K562 (cell line): ENCODE measurements around the gene GLRX3. TPM values are rescaled to one million over a fixed set of nuclear protein-coding genes. Genes with fewer than 3 reads are reported as not detected.

Experiments used
- ATAC-seq: fragments of 200-7000 bp; cut with Tn5 transposase; 3 replicates; pipeline ENCODE4 v1.9.1; 2020; ENCODE audit warnings: moderate library complexity
- BruUV-seq: library from RNA; stranded (reverse); fragments of 400-500 nt; replicated peaks from 2 replicates; lab custom pipeline; 2021; lab: Mats Ljungman, UMichigan
- CTCF ChIA-PET: fragments of 300-600 bp; formaldehyde crosslinking; extraction: SDS; loops from one replicate; lab custom pipeline; 2021; ENCODE audit warnings: low intra/inter-chr PET ratio; lab: Yijun Ruan, JAX
- POLR2A ChIA-PET: fragments of 300-600, 350-650 bp; sonication (Branson Sonifier 250); formaldehyde crosslinking; extraction: SDS; loops from one replicate; lab custom pipeline; 2021; ENCODE audit warnings: antibody characterized with exemption, inconsistent platforms; lab: Yijun Ruan, JAX
- DNase-seq, 4 experiments: peaks; one replicate each; pipeline versions ENCODE4 v3.0.0 to v3.0.0-alpha.2; 2011 to 2018; ENCODE audit warnings: low spot score in 3 of 4, mixed read lengths in 3 of 4; ENCODE audit errors: extremely low read depth in 1 of 4
- FAIRE-seq: peaks from 2 replicates; lab custom pipeline; 2011; peaks lifted over from hg19 to GRCh38; lab: Jason Lieb, UNC
- H2AFZ ChIP-seq: 2 replicates; pipeline ENCODE4 v1.6.0; 2011; ENCODE audit warnings: low read depth, low read length, control low read depth, inconsistent platforms
- H3K27ac ChIP-seq: fragments of 200-600 bp; 3 replicates; pipeline ENCODE4 v1.8.0; 2011; ENCODE audit warnings: low read depth, mild to moderate bottlenecking, control low read depth, inconsistent platforms, low read length, moderate library complexity, mixed read lengths; ENCODE audit errors: extremely low read depth
- H3K27me3 ChIP-seq, 2 experiments: fragments of 300-600 bp in 1 of 2; 2 replicates in 1 of 2; 3 replicates in 1 of 2; pipeline versions ENCODE4 v1.6.0 to v1.8.0; 2011; ENCODE audit warnings: inconsistent platforms in 2 of 2, low read length in 2 of 2, mild to moderate bottlenecking in 1 of 2, mixed read lengths in 1 of 2, moderate library complexity in 1 of 2; ENCODE audit not compliant: control insufficient read depth in 2 of 2, insufficient read depth in 2 of 2
- H3K36me3 ChIP-seq: fragments of 300-600 bp; 3 replicates; pipeline ENCODE4 v1.8.0; 2011; ENCODE audit warnings: mild to moderate bottlenecking, low read length, inconsistent platforms; ENCODE audit not compliant: control insufficient read depth, insufficient read depth
- H3K4me1 ChIP-seq, 2 experiments: fragments of 200-600 bp in 1 of 2; replicated peaks in 1 of 2; 2 replicates in 1 of 2; 3 replicates in 1 of 2; pipeline versions ENCODE4 v1.5.1 to v1.8.0; 2011; ENCODE audit warnings: inconsistent platforms in 2 of 2, low read length in 2 of 2, mild to moderate bottlenecking in 1 of 2, mixed read lengths in 1 of 2, moderate library complexity in 1 of 2; ENCODE audit not compliant: control insufficient read depth in 2 of 2, insufficient read depth in 2 of 2
- H3K4me2 ChIP-seq: 2 replicates; pipeline ENCODE4 v1.6.1; 2011; ENCODE audit warnings: low read length, control low read depth, inconsistent platforms, mixed read lengths; ENCODE audit not compliant: insufficient read depth
- H3K4me3 ChIP-seq: fragments of 200-600 bp; sonication (generic), shearing (Covaris generic); 2 replicates; pipeline ENCODE4 v1.5.1; 2016; ENCODE audit warnings: control low read depth, inconsistent platforms
- H3K79me2 ChIP-seq: fragments of 200-600 bp; 3 replicates; pipeline ENCODE4 v1.8.0; 2011; ENCODE audit warnings: low read length, inconsistent platforms; ENCODE audit not compliant: control insufficient read depth, insufficient read depth
- H3K9ac ChIP-seq, 2 experiments: 2 replicates each; pipeline versions ENCODE4 v1.6.0 to v1.6.1; 2011; ENCODE audit warnings: low read depth in 2 of 2, low read length in 2 of 2, control low read depth in 1 of 2, inconsistent platforms in 1 of 2, mild to moderate bottlenecking in 1 of 2, mixed read lengths in 1 of 2; ENCODE audit not compliant: insufficient read depth in 1 of 2
- H3K9me1 ChIP-seq: one replicate; pipeline ENCODE4 v1.6.0; 2011; ENCODE audit warnings: inconsistent platforms, mild to moderate bottlenecking, low read length, moderate library complexity; ENCODE audit not compliant: control insufficient read depth, insufficient read depth
- H3K9me3 ChIP-seq: replicated peaks from 2 replicates; pipeline ENCODE4 v1.5.1; 2011; ENCODE audit warnings: low read depth, low read length, inconsistent platforms; ENCODE audit not compliant: control insufficient read depth, insufficient read depth
- H4K20me1 ChIP-seq: replicated peaks from 2 replicates; pipeline ENCODE4 v1.6.1; 2011; ENCODE audit warnings: low read length, inconsistent platforms, mixed read lengths; ENCODE audit not compliant: control insufficient read depth, insufficient read depth
- ASH1L ChIP-seq: fragments of 450-650 bp; IDR thresholded peaks from 2 replicates; pipeline ENCODE4 v1.6.1; 2018; ENCODE audit warnings: borderline replicate concordance, mild to moderate bottlenecking, low read depth; ENCODE audit not compliant: partially characterized antibody
- CCNT2 ChIP-seq: IDR thresholded peaks from 2 replicates; pipeline ENCODE4 v1.6.1; 2011; ENCODE audit warnings: borderline replicate concordance, low read depth, mild to moderate bottlenecking, moderate library complexity, mixed read lengths, low read length; ENCODE audit not compliant: insufficient read length; ENCODE audit errors: extremely low read depth
- ILF3 ChIP-seq: fragments of 450-650 bp; IDR thresholded peaks from 2 replicates; pipeline ENCODE4 v1.6.1; 2018; ENCODE audit warnings: antibody characterized with exemption, mild to moderate bottlenecking, moderate library complexity, borderline replicate concordance
- KDM5B ChIP-seq: fragments of 200-600 bp; sonication (generic); IDR thresholded peaks from 2 replicates; pipeline ENCODE4 v1.6.1; 2012; ENCODE audit warnings: low read depth, mild to moderate bottlenecking, moderate library complexity, low read length, control low read depth, inconsistent platforms; ENCODE audit not compliant: insufficient replicate concordance
- RBM15 ChIP-seq: fragments of 200-400 bp; formaldehyde crosslinking; IDR thresholded peaks from 2 replicates; pipeline ENCODE4 v1.6.1; 2018; ENCODE audit warnings: mild to moderate bottlenecking, low read length, moderate library complexity; ENCODE audit not compliant: insufficient read depth
- RFX7 ChIP-seq: fragments of 250-450 bp; sonication (Bioruptor Pico); IDR thresholded peaks from 2 replicates; pipeline ENCODE4 v1.5.1; 2021; ENCODE audit warnings: mild to moderate bottlenecking
- STAT5B ChIP-seq: fragments of 250-450 bp; sonication (Bioruptor Pico); IDR thresholded peaks from 2 replicates; pipeline ENCODE4 v1.8.0; 2021; ENCODE audit warnings: mild to moderate bottlenecking, inconsistent platforms
- ZBTB8A ChIP-seq: fragments of 450-650 bp; IDR thresholded peaks from 2 replicates; pipeline ENCODE4 v1.6.1; 2018; ENCODE audit warnings: mild to moderate bottlenecking, moderate library complexity; ENCODE audit not compliant: partially characterized antibody
- WGBS: fragments of 100-300 bp; shearing (Covaris generic); methylation state at CpG from one replicate; pipeline ENCODE4 v1.1.6; 2016; ENCODE audit warnings: low coverage, mixed read lengths; ENCODE audit not compliant: insufficient coverage; ENCODE audit errors: missing lambda C conversion rate; 5-methylcytosine and 5-hydroxymethylcytosine counted together
- in situ Hi-C: fragments of 300-500 bp; cut with MboI; formaldehyde crosslinking; loops from 4 replicates; pipeline ENCODE4 v1.15.0; 2018; ENCODE audit warnings: inconsistent platforms, mixed read lengths
- intact Hi-C: fragments of 100-400 bp; cut with micrococcal nuclease; formaldehyde crosslinking; loops from 2 replicates; pipeline ENCODE4 v1.14.2; 2022
- polyA plus RNA-seq, 8 experiments: library from polyadenylated mRNA; depleted of rRNA in 4 of 8; stranded (reverse) in 5 of 8; unstranded in 3 of 8; fragments of >200 nt; fragmentation: Nextera tagmentation in 2 of 8; fragmentation: Illumina TruSeq in 1 of 8; extraction: Ambion mirVana in 2 of 8; extraction: Trizol in 1 of 8; gene quantifications; 2 replicates each; pipeline versions ENCODE4 v1.2.1 to v1.2.3, GENCODE V29; 2011 to 2014; ENCODE audit warnings: inconsistent platforms in 1 of 8, missing spikeins in 1 of 8
- total RNA-seq, 7 experiments: library from RNA; depleted of rRNA in 6 of 7; stranded (reverse); fragments of >200 nt in 6 of 7; fragmentation: Illumina TruSeq in 2 of 7; extraction: Trizol in 2 of 7; gene quantifications; 2 replicates each; pipeline versions ENCODE4 v1.2.1 to v1.2.3, GENCODE V29; 2011 to 2021; ENCODE audit warnings: low replicate concordance in 1 of 7
- TF ChIP-seq, protein P1 (sequence below): fragments of 450-650 bp; IDR thresholded peaks from 2 replicates; pipeline ENCODE4 v1.6.1; 2018; ENCODE audit not compliant: partially characterized antibody
- TF ChIP-seq, protein P2 (sequence below): sonication (generic); formaldehyde crosslinking; IDR thresholded peaks from 2 replicates; pipeline ENCODE4 v1.8.0; 2022; ENCODE audit warnings: mild to moderate bottlenecking, missing genetic modification reagents, borderline replicate concordance
- TF ChIP-seq, protein P3 (sequence below): fragments of 250-450 bp; sonication (Bioruptor Pico); IDR thresholded peaks from 2 replicates; pipeline ENCODE4 v1.8.0; 2022; ENCODE audit warnings: moderate library complexity, mild to moderate bottlenecking, inconsistent platforms

Gene GLRX3
- total and polyA plus RNA-seq, 9 of the 15 experiments (the other 6 are each of a cell fraction or from before 2014, with no cell fraction given) = 115 to 190 (median 169) TPM

DNA sequence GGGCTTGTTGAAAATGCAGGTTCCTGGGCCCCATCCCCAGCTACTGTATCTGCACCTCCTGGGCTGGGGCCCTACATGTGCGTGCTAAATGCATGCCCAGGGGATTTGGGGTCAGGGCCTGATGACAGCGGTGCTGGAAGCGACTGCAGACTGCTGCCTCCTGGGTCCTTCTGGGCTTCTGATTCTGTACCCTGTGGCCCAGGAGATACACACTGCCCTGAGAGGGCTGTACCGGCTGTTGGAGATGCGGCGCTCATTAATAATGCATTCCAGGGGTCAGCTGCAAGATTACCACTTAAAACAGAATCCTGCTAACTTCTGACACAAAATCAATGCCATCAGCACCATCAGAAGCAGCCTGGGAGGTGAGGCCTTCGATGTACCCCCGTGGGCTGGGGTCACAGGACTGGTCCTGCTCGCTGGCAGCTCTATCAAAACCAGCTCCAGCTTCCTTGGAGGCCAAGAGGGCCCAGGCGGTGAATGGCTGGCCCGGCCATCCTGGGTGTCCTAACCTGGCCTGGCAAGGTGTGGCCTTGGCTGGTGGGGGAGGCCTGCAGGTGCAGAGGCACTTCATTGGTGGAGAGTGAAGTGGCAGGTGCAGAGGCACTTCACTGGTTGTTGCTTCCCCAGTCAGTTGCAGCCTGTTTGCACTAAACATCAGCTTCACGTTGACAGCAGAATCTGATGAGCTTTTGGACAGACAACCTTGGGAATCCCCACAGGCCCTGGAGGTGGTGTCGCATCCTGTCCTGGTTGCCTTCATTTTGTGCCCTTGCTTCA lies 79.2 kb downstream of the GLRX3 start (continued):
- TF ChIP-seq ASH1L = no peak
- TF ChIP-seq, protein P1, sequence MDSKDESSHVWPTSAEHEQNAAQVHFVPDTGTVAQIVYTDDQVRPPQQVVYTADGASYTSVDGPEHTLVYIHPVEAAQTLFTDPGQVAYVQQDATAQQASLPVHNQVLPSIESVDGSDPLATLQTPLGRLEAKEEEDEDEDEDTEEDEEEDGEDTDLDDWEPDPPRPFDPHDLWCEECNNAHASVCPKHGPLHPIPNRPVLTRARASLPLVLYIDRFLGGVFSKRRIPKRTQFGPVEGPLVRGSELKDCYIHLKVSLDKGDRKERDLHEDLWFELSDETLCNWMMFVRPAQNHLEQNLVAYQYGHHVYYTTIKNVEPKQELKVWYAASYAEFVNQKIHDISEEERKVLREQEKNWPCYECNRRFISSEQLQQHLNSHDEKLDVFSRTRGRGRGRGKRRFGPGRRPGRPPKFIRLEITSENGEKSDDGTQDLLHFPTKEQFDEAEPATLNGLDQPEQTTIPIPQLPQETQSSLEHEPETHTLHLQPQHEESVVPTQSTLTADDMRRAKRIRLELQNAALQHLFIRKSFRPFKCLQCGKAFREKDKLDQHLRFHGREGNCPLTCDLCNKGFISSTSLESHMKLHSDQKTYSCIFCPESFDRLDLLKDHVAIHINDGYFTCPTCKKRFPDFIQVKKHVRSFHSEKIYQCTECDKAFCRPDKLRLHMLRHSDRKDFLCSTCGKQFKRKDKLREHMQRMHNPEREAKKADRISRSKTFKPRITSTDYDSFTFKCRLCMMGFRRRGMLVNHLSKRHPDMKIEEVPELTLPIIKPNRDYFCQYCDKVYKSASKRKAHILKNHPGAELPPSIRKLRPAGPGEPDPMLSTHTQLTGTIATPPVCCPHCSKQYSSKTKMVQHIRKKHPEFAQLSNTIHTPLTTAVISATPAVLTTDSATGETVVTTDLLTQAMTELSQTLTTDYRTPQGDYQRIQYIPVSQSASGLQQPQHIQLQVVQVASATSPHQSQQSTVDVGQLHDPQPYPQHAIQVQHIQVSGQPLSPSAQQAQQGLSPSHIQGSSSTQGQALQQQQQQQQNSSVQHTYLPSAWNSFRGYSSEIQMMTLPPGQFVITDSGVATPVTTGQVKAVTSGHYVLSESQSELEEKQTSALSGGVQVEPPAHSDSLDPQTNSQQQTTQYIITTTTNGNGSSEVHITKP = no peak
- TF ChIP-seq, all 486 proteins: peak for 0

- Histone ChIP-seq H3K27ac (no peak overlapping the region), H3K9ac (no peak overlapping the region), H3K27me3 (no peaks in the 10 kb centered on the region), H3K4me1 (peaks cover 0 to 11% of the 10 kb centered on the region in 2 experiments; a peak in 2 of 5 replicates), H3K9me3 (no peaks in the 10 kb centered on the region), H3K4me2 (no peak overlapping the region), H4K20me1 (no peaks in the 10 kb centered on the region), H3K79me2 (no peaks in the 10 kb centered on the region), H3K4me3 (no peak overlapping the region), H2AFZ (no peak overlapping the region), H3K36me3 (no peaks in the 10 kb centered on the region), H3K9me1 (no peaks in the 10 kb centered on the region)
- no peak for FAIRE-seq
- no peak for TF ChIP-seq RBM15
- TF ChIP-seq, protein P2, sequence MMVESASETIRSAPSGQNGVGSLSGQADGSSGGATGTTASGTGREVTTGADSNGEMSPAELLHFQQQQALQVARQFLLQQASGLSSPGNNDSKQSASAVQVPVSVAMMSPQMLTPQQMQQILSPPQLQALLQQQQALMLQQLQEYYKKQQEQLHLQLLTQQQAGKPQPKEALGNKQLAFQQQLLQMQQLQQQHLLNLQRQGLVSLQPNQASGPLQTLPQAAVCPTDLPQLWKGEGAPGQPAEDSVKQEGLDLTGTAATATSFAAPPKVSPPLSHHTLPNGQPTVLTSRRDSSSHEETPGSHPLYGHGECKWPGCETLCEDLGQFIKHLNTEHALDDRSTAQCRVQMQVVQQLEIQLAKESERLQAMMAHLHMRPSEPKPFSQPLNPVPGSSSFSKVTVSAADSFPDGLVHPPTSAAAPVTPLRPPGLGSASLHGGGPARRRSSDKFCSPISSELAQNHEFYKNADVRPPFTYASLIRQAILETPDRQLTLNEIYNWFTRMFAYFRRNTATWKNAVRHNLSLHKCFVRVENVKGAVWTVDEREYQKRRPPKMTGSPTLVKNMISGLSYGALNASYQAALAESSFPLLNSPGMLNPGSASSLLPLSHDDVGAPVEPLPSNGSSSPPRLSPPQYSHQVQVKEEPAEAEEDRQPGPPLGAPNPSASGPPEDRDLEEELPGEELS (CRISPR knock-in tag) = no peak
- no peak for TF ChIP-seq KDM5B
- TF ChIP-seq ZBTB8A = no peak
- TF ChIP-seq STAT5B (CRISPR knock-in tag) = no peak
- no peak for TF ChIP-seq ILF3
- no peak for TF ChIP-seq RFX7 (CRISPR knock-in tag)
- no peak for TF ChIP-seq CCNT2
- TF ChIP-seq, protein P3, sequence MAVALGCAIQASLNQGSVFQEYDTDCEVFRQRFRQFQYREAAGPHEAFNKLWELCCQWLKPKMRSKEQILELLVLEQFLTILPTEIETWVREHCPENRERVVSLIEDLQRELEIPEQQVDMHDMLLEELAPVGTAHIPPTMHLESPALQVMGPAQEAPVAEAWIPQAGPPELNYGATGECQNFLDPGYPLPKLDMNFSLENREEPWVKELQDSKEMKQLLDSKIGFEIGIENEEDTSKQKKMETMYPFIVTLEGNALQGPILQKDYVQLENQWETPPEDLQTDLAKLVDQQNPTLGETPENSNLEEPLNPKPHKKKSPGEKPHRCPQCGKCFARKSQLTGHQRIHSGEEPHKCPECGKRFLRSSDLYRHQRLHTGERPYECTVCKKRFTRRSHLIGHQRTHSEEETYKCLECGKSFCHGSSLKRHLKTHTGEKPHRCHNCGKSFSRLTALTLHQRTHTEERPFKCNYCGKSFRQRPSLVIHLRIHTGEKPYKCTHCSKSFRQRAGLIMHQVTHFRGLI = no peak
- 41% methylated on average over 6 of the region's 8 CpGs for WGBS
- ChIA-PET CTCF (no interaction called here), POLR2A (interaction anchor here (0.6 to 0.9 kb wide), 3 partner anchors 14 to 454 kb away, joined by 3 to 4 read pairs (median 4); no protein-coding TSS in a partner anchor)
- no peak for DNase-seq
- no peak for ATAC-seq
- in situ Hi-C loops = no loop called here
- intact Hi-C loops = no loop called here
- BruUV-seq = no TSS peak
These were observed 79.7 kb downstream of the GLRX3 start for GRCh38 chr10:130215931-130216231.
